Measurements from ENCODE around the gene SOCS3.
A peak's percentile ranks its signal among the peaks of the same experiment; 100 is the strongest.

The SOCS3 gene

GRCh38 chr17:78355045-78355641 is 4.7 kb downstream of the SOCS3 start:
- Histone ChIP-seq H3K27ac (no peak overlapping the region), H3K36me3 (ENCODE audit: insufficient read depth, low read length) (peaks cover 5% of the 10 kb centered on the region; the same call in 1 of the 2 replicates), H3K9ac (ENCODE audit: insufficient read length) (no peak overlapping the region), H3K9me3 (ENCODE audit: low read depth, low read length) (no peaks in the 10 kb centered on the region), H3K4me3 (no peak overlapping the region)
- no peak for DNase-seq (ENCODE audit: low read depth, low spot score)
- TF ChIP-seq POLR2AphosphoS5 (IDR thresholded peaks at IDR 0.05; ENCODE audit: borderline replicate concordance, low read depth, low read length) = no peak
- no peak for TF ChIP-seq EZH2 (IDR thresholded peaks at IDR 0.05)
- no peak for TF ChIP-seq FOXP2 (optimal IDR thresholded peaks at IDR 0.05; ENCODE audit: control extremely low read depth, extremely low read length, insufficient read depth)

- no peak for TF ChIP-seq POLR2AphosphoS5 (IDR thresholded peaks at IDR 0.05; ENCODE audit: borderline replicate concordance, low read depth, low read length)
- Histone ChIP-seq H3K36me3 (ENCODE audit: insufficient read depth, low read length) (peaks cover 5% of the 10 kb centered on the region; the same call in 1 of the 2 replicates), H3K27ac (peak overlapping the region; percentile 84), H3K4me3 (peak overlapping the region; percentile 79), H3K9ac (ENCODE audit: insufficient read length) (peak overlapping the region; percentile 27), H3K9me3 (ENCODE audit: low read depth, low read length) (no peaks in the 10 kb centered on the region)
- no peak for DNase-seq (ENCODE audit: low read depth, low spot score)
Measured at GRCh38 chr17:78353834-78354233, 6.0 kb downstream of the SOCS3 start.

GRCh38 chr17:78351449-78352006 is 8.3 kb downstream of the SOCS3 start:
- Histone ChIP-seq H3K9ac (ENCODE audit: insufficient read length) (no peak overlapping the region), H3K9me3 (ENCODE audit: low read depth, low read length) (no peaks in the 10 kb centered on the region), H3K27ac (0 out of 2 replicates have a peak overlapping the region, but pooled peaks have one; percentile 8), H3K4me3 (no peak overlapping the region), H3K36me3 (ENCODE audit: insufficient read depth, low read length) (no peaks in the 10 kb centered on the region)
- TF ChIP-seq FOXP2 (optimal IDR thresholded peaks at IDR 0.05; ENCODE audit: control extremely low read depth, extremely low read length, insufficient read depth) (no peak), EZH2 (IDR thresholded peaks at IDR 0.05) (no peak), POLR2AphosphoS5 (IDR thresholded peaks at IDR 0.05; ENCODE audit: borderline replicate concordance, low read depth, low read length) (no peak)
- DNase-seq (ENCODE audit: low read depth, low spot score) = no peak

DNA sequence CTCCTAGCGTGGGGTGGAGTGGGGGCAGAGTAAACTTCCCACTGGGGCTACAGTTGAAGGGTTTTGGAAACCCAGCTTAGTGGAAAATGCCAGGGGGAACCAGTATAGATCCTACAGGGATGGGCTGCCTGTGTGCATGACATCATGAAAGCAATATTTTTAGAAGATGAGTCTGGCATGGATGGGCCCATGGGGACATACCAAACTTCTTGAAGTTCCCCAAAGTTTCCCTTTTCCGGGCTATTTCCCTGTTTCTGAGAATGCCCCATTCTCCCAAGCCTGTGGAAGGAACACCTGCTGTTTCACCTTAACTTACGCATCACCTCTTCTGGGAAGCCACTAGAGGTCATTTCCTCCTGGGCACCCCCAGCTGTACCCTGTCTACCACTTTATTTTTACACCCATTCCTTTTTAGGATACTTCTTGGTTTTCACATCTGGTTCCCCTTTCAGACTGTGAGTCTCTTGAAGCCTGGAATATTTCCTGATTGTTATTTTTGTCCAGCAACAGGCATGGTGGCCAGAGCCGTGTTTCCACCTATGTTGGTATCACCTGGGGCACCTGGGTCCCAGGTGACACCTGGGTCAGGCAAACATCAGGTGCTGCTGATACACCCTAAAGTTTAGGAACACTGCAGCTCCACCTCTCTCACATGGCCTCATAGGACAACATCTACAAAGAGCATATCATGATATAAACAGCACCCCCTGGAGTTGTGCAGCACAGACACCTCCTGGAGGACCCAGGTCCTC is 9.8 kb downstream of the SOCS3 start:
- Histone ChIP-seq H3K9me3 (ENCODE audit: low read depth, low read length) (no peaks in the 10 kb centered on the region), H3K9ac (ENCODE audit: insufficient read length) (no peak overlapping the region), H3K27ac (no peak overlapping the region), H3K4me3 (no peak overlapping the region), H3K36me3 (ENCODE audit: insufficient read depth, low read length) (no peaks in the 10 kb centered on the region)
- DNase-seq (ENCODE audit: low read depth, low spot score) = no peak
- TF ChIP-seq FOXP2 (optimal IDR thresholded peaks at IDR 0.05; ENCODE audit: control extremely low read depth, extremely low read length, insufficient read depth) = no peak
- TF ChIP-seq EZH2 (IDR thresholded peaks at IDR 0.05) = no peak
- no peak for TF ChIP-seq POLR2AphosphoS5 (IDR thresholded peaks at IDR 0.05; ENCODE audit: borderline replicate concordance, low read depth, low read length)

DNA sequence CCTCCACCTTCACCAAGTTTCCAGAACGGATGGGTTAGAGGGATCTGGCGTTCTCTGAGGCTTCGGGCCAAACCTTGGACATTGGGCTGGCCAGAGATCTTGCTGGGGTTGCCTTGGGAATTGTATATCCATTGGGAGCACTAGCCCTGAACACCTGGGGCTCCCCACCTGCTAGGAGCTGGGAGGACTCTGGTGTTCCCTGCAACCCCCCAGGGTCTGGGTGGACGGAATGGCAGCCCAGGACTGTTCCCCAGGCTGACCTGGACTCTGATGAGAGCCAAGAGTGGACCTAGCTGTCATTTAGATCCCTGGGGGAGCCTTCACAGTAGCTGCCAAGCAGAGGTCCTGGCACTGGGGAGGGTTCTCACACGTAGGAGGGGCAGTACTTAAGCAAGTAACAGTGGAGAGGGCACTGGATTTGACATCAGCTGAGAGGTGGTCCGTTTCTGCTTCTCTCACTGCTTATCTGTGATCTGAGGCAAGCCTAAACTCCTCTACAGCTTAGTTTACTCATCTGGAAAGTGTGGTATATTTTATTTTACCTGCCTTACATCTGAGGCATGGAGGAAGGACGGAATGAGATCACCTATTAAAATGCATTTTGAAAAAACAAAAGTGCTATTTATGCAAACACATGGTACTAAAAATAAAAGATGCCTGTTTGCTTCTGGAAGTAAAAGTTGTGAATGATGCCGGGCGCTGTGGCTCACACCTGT is 11.7 kb downstream of the SOCS3 start:
- no peak for DNase-seq (ENCODE audit: low read depth, low spot score)
- H3K4me3 ChIP-seq = no peak overlapping the region
- TF ChIP-seq FOXP2 (optimal IDR thresholded peaks at IDR 0.05; ENCODE audit: control extremely low read depth, extremely low read length, insufficient read depth) = no peak
- TF ChIP-seq POLR2AphosphoS5 (IDR thresholded peaks at IDR 0.05; ENCODE audit: borderline replicate concordance, low read depth, low read length) = no peak
- no peak for TF ChIP-seq EZH2 (IDR thresholded peaks at IDR 0.05)
- no peak overlapping the region for H3K27ac ChIP-seq
- H3K36me3 ChIP-seq (ENCODE audit: insufficient read depth, low read length) = no peaks in the 10 kb centered on the region
- no peaks in the 10 kb centered on the region for H3K9me3 ChIP-seq (ENCODE audit: low read depth, low read length)
- H3K9ac ChIP-seq (ENCODE audit: insufficient read length) = no peak overlapping the region

- Histone ChIP-seq H3K4me3 (no peak overlapping the region), H3K36me3 (ENCODE audit: insufficient read depth, low read length) (no peaks in the 10 kb centered on the region), H3K9me3 (ENCODE audit: low read depth, low read length) (no peaks in the 10 kb centered on the region), H3K27ac (no peak overlapping the region), H3K9ac (ENCODE audit: insufficient read length) (no peak overlapping the region)
- TF ChIP-seq EZH2 (IDR thresholded peaks at IDR 0.05) = no peak
- no peak for TF ChIP-seq FOXP2 (optimal IDR thresholded peaks at IDR 0.05; ENCODE audit: control extremely low read depth, extremely low read length, insufficient read depth)
- no peak for TF ChIP-seq POLR2AphosphoS5 (IDR thresholded peaks at IDR 0.05; ENCODE audit: borderline replicate concordance, low read depth, low read length)
- DNase-seq (ENCODE audit: low read depth, low spot score) = no peak
Measured at GRCh38 chr17:78347453-78347852, 12.4 kb downstream of the SOCS3 start.

DNA sequence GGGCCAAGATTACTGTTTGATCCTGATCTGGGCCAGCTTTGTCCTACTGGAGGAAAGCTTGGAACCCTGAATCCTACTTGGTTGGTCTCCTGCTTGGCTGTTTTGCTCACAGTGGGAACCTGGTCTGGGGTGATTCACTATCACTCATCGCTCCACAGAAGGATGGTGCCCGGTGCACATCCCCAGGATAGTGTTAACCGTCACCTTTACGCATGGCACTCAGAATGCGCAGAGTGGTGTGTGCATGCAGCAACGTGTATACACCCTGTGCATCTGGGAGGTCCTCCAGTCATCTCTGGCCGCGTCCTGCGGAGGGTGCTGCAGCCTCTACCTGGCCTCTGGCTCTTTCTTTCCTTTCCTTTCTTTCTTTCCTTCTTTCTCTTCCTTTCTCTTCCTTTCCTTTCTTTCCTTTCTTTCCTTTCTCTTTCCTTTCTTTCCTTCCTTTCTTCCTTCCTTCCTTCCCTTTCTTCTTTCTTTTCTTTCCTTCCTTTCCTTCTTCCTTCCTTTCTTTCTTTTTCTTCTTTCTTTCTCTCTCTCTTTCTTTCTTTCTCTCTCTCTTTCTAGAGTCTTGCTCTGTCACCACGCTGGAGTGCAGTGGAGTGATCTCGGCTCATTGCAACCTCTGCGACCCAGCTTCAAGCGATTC is 13.1 kb downstream of the SOCS3 start:
- no peak for DNase-seq (ENCODE audit: low read depth, low spot score)
- Histone ChIP-seq H3K4me3 (no peak overlapping the region), H3K36me3 (ENCODE audit: insufficient read depth, low read length) (no peaks in the 10 kb centered on the region), H3K9ac (ENCODE audit: insufficient read length) (no peak overlapping the region), H3K27ac (no peak overlapping the region), H3K9me3 (ENCODE audit: low read depth, low read length) (no peaks in the 10 kb centered on the region)
- no peak for TF ChIP-seq FOXP2 (optimal IDR thresholded peaks at IDR 0.05; ENCODE audit: control extremely low read depth, extremely low read length, insufficient read depth)
- TF ChIP-seq EZH2 (IDR thresholded peaks at IDR 0.05) = no peak
- TF ChIP-seq POLR2AphosphoS5 (IDR thresholded peaks at IDR 0.05; ENCODE audit: borderline replicate concordance, low read depth, low read length) = no peak

All from SK-N-MC (cell line).